Hindlimb muscle (tissue), 1 donor: Measurements from ENCODE around the gene KRI1. TPM values are rescaled to one million over a fixed set of nuclear protein-coding genes. Genes with fewer than 3 reads are reported as not detected.
"Not testable (repeated sequence)": the region's sequence is repeated elsewhere in the genome, so short reads cannot be mapped to it uniquely, and the experiment has no call there.

Experiments used
- DNase-seq: peaks from one replicate; pipeline ENCODE4 v3.0.0-alpha.2; 2013
- polyA plus RNA-seq: library from polyadenylated mRNA; unstranded; fragments of 120-200 nt; gene quantifications from one replicate; pipeline ENCODE4 v1.2.1, GENCODE V29; 2013; ENCODE audit not compliant: insufficient read length

The KRI1 gene
- polyA plus RNA-seq, 1 donor, result 27.5 TPM

GRCh38 chr19:10575011-10575716, 9.4 kb upstream of the KRI1 start:
- DNase-seq, result no peak

- no peak for DNase-seq
Observed at GRCh38 chr19:10574462-10574861, 8.7 kb upstream of the KRI1 start.

- DNase-seq, result not testable (repeated sequence)
Observed at GRCh38 chr19:10573793-10574192, 8.0 kb upstream of the KRI1 start.

DNA sequence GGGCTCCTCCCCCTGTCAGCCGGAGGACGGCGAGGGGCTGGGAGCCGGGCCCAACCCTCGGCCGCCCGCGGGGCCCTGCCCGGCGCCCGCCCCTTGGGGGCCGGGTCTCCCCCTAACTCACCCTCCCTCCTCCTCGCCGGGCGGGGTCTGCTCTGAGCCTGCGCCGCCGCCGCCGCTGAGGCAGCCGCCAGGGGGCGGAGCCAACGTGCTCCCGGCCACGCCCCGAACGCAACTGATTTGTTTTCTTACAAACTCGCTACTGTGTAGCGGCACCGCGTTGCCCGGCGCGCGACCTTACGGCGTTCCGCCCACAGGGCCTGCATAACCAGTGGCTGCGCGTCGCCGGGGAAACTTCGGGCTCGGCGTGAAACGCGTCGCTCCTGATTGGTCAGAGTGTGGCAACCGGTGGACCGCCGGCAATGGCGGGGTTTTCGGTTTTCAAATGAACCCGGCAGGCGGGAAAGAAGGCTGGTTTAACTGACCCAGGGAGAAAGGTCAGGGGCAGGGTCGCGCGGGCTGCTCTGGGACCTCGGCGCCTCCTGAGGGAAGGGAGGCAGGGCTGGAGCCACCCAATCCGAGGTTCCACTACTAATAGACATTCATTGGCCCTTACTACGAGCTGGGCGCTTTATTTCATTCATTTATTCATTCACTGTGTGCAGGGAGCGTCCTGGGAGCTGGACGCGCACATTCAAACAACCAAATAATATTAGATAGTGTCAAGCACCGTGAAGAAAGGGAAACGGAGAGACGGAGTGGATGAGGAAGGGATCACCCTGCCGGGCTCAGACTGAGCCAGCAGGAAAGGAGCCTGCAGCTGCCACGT, 3.2 kb upstream of the KRI1 start, which contains the start of gene CDKN2D:
Gene CDKN2D, minus strand, starts transcription at position 154 of the 826 bp plus-strand sequence. CDS start 326 bp downstream, outside the sequence.
- DNase-seq, result peak; percentile 100

- DNase-seq, result no peak
Observed at GRCh38 chr19:10568062-10568825, 2.4 kb upstream of the KRI1 start.

DNA sequence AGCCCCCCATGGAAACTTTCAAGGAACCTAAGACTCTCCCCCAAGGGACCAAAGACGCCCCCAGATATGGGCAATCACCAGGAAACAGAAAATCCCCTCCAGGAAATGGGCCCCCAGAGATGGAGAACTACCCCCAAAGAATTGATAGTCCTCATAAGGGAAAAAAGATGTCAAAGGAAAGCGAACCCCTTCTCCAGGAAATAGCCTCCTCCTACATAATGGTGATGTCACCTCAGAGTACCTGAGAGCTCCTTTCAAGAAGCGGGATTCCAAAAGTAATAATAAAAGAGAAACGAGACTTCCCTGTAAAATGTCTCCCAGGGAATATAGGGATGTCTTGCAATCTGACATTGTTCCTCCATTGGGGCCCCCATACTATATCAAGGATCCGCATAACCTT, 1.8 kb upstream of the KRI1 start:
- no peak for DNase-seq

DNA sequence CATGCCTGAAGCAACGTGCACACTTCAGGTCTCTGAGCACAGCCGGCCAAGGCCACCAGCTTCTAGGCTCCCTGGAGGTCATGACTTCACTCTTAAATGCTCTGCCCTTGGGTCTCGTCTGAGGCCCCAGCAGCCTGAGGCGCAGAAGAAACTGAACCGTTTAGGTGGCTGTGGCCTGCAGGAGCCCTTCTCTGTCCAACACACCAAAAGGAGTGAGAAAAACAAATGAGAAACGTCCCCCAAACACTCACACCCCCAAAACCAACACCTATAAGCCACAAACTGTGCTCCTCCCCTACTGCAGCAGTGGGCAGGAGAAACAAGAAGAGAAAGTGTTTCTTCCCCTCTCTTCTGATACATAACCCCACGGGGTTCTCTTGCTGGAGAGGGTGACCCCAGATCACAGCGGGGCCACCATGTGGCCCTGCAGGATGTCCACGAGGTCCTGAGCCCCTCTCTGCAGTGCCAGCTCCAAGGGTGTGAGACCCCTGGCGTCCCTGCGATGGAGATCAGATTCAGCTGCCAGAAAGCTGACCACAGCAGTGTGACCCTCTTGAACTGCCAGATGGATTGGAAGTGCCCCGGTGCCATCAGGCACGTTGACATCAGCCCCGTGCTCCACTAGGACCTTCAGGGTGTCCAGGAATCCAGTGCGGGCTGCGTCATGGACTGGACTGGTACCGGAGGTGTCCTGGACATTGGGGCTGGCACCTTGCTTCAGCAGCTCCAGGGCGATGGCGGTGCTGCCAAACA, 1.0 kb upstream of the KRI1 start:
- DNase-seq, result no peak

- no peak for DNase-seq
Observed at GRCh38 chr19:10566408-10566657, 523 bp upstream of the KRI1 start.

- DNase-seq, result no peak
Observed at GRCh38 chr19:10565028-10565566, 713 bp downstream of the KRI1 start.

- DNase-seq, result no peak
Observed at GRCh38 chr19:10562609-10563008, 3.2 kb downstream of the KRI1 start.

- DNase-seq, result no peak
Observed at GRCh38 chr19:10560154-10560553, 5.7 kb downstream of the KRI1 start.

DNA sequence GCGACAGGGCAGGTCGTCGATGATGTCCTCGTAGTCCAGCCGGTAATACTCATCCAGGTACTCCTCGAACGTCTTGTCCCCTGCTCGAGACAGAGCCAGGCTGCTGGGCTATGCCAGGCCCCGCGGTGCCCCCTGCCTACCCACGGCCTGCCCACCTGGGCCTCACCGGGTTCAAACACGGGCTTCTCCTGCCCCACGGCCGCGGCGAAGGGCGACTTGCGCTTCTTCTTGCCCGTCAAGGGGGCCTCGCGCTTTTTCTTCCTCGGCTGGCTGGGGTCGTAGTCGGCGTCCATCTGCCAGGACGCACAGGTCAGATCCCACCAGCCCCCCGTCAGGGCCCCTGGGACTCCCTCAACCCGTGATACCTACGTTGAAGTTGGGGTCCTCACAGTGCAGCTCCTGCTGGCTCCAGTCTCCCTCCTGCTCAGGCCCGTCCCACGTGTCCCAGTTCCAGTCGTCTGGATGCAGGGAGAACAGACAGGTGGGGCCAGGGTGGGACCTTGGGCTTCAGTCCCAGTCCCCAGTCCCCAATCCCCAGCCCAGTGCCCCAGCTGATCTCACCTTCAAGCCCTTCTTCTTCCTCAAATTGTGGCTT, 8.1 kb downstream of the KRI1 start:
- no peak for DNase-seq

DNA sequence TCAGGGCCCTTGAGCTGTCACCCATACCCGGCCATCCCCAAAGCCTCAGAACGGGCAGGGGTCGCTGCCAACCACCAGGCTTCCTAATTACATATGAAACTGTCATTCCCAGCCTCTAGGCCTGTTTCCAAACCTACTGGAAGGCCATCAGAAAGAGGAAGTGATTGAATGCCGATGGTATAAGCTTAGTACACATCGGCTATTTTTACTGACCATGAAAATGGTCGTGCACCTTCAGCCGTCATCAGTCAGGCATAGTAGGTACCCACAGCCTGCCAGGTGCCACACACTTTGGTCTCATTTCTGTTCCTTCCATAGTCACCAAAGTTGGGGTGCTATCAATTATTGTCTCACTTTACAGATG, 10.2 kb downstream of the KRI1 start:
- DNase-seq, result no peak

DNA sequence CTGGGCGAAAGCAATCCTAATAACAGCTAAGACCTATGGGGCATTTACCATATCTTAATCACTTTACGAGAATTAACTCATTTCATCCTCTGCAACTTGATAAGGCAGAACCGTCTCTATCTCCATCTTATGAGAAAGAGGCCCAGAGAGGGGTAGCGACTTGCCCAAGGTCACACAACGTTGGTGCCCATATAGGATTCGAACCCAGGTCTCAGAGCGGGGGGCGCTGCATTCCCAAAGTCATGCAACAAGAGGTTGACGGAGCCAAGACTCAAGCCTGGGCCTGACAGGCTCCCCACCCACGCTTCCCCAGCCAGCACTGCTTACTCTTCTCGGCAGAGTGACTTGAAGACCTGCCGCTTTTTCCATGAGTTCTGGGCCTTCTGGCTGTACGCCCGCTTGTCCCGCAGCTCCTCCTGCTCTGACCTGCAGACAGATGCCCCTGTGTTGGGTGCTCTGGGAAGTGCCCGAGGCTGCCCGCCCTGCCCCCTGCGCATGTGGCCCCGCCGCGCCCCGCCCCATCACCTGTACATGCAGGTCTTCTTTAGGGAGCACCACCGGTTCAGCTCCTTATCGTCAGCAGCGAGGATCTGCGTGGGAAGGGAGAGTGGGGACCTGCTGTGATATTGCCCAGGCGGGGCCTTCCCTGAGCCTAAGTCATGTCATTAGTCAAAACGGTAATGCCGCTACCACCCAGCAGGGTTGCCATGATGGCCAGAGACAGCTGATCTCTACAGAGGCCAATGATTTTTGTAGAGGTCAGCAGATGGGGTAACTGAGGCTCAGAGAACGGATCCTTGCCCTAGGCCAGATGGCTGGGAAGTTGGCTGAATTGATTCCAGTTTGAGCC, 10.8 kb downstream of the KRI1 start:
- no peak for DNase-seq

DNA sequence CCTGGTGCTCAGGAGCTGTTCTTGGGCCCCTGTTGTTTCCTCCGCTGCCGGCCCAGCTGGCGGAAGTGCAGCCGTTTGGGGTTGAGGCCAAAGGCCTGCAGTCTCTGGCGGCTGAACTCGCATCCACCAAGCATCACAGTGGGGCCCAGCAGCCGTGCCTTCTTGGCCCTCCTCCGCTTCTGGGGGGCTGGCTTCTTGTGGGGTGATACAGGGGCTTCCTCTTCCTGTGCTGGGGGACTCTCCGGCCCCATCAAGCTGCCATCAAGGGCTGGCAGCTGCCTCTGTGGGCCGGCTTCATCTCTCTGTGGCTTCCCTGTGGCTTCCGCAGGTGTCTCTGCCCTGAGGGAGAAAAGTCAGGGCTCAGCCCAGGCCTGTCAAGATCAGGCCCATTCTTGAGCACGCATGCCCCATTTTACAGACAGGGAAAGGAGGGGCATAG, 11.8 kb downstream of the KRI1 start:
- no peak for DNase-seq

DNA sequence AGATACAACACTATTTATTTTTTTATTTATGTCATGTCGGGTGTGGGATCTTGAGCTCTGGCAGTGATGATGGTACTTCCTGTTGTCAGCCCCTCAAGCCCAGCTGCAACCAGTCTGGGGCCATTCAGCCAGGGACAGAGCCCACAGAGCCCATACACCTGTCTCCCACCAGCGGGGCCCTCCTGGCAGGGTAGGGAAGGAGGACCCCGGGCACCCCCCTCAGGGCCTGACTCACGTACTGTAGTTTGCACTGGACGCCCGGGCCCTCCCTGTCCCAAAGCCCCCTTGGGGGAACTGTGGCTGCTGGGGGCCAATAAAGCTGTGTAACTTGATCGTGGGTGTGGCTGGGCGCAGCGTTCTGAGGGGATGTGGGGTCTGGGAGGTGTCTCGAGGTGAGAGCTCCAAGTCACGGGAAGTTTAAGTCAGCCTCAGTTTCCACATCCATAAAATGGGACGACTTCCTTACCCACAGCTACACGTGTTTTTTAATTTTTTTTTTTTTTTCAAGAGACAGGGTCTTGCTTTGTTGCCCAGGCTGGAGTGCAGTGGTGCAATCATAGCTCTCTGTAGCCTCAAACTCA, 12.6 kb downstream of the KRI1 start:
- no peak for DNase-seq

- DNase-seq, result no peak
Observed at GRCh38 chr19:10552510-10553053, 13.2 kb downstream of the KRI1 start.

DNA sequence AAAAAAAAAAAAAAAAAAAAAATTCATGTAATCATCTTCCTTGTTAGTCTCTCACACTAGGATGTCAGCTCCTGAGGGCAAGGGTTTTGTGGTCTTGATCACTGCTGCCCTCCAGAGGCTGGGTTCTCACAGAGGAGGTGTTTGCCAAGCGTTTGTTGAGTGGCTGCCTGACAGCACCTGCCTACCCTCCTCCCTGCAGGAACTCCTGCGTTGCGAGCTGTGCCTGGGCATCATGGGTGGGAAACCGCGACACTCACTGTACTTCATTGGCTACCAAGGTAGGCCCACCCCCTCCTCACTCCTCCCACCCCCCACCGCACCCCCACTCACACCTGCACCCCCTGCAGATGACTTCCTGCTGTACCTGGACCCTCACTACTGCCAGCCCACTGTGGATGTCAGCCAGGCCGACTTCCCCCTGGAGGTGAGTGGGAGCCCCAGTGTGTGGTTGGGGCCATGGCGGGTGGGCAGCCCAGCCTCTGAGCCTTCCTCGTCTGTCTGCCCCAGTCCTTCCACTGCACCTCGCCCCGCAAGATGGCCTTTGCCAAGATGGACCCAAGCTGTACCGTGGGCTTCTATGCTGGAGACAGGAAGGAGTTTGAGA, 14.0 kb downstream of the KRI1 start:
- no peak for DNase-seq

GRCh38 chr19:10551006-10551405, 14.8 kb downstream of the KRI1 start:
- not testable (repeated sequence) for DNase-seq

GRCh38 chr19:10550336-10550735, 15.5 kb downstream of the KRI1 start:
- no peak for DNase-seq
